ENCODE data around the gene ADORA3.

ADORA3 gene

GRCh38 chr1:111512132-111512889 is 8.9 kb upstream of the ADORA3 start:
- in situ Hi-C loops (cut with HindIII; ENCODE audit: low pct_ligation_motif_present, low sequenced_read_pairs), result no loop called here
- Histone ChIP-seq H3K27ac (no peak overlapping the region), H3K4me3 (ENCODE audit: low read depth, low read length) (no peak overlapping the region), H3K36me3 (replicated peaks) (no peaks in the 10 kb centered on the region), H3K27me3 (replicated peaks) (no peaks in the 10 kb centered on the region)
- TF ChIP-seq, protein P1, sequence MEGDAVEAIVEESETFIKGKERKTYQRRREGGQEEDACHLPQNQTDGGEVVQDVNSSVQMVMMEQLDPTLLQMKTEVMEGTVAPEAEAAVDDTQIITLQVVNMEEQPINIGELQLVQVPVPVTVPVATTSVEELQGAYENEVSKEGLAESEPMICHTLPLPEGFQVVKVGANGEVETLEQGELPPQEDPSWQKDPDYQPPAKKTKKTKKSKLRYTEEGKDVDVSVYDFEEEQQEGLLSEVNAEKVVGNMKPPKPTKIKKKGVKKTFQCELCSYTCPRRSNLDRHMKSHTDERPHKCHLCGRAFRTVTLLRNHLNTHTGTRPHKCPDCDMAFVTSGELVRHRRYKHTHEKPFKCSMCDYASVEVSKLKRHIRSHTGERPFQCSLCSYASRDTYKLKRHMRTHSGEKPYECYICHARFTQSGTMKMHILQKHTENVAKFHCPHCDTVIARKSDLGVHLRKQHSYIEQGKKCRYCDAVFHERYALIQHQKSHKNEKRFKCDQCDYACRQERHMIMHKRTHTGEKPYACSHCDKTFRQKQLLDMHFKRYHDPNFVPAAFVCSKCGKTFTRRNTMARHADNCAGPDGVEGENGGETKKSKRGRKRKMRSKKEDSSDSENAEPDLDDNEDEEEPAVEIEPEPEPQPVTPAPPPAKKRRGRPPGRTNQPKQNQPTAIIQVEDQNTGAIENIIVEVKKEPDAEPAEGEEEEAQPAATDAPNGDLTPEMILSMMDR (IDR thresholded peaks at IDR 0.05; ENCODE audit: low read depth, low read length, missing control alignments), result no peak
- DNase-seq, result no peak

DNA sequence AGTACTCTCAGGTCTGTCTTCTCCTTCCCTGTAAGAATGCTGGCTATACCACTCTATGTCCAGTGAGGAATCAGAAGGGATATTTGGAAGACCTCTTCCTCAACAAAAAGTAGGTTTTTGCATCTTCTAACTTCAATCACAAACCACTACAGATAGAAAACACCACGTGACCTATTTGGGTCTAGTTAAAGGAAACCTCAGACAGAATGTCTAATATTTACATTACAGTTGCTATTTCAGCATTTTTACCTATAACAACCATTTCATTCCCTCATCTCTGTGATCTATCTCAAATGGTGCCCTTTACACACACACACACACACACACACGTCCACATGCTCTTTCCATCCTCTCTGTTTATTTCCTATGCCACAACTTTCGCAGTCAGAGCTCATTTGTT is 7.9 kb upstream of the ADORA3 start:
- TF ChIP-seq, protein P1 (IDR thresholded peaks at IDR 0.05; ENCODE audit: low read depth, low read length, missing control alignments), result no peak
- DNase-seq, result no peak
- H3K4me3 ChIP-seq (ENCODE audit: low read depth, low read length), result no peak overlapping the region
- H3K27ac ChIP-seq, result no peak overlapping the region
- H3K27me3 ChIP-seq (replicated peaks), result no peaks in the 10 kb centered on the region
- no peaks in the 10 kb centered on the region for H3K36me3 ChIP-seq (replicated peaks)
- in situ Hi-C loops (cut with HindIII; ENCODE audit: low pct_ligation_motif_present, low sequenced_read_pairs), result no loop called here

- Histone ChIP-seq H3K4me3 (ENCODE audit: low read depth, low read length) (no peak overlapping the region), H3K36me3 (replicated peaks) (no peaks in the 10 kb centered on the region), H3K27ac (no peak overlapping the region), H3K27me3 (replicated peaks) (no peaks in the 10 kb centered on the region)
- TF ChIP-seq, protein P1 (IDR thresholded peaks at IDR 0.05; ENCODE audit: low read depth, low read length, missing control alignments), result no peak
- in situ Hi-C loops (cut with HindIII; ENCODE audit: low pct_ligation_motif_present, low sequenced_read_pairs), result no loop called here
- DNase-seq, result no peak
Measured at GRCh38 chr1:111509997-111510375, 6.6 kb upstream of the ADORA3 start.

DNA sequence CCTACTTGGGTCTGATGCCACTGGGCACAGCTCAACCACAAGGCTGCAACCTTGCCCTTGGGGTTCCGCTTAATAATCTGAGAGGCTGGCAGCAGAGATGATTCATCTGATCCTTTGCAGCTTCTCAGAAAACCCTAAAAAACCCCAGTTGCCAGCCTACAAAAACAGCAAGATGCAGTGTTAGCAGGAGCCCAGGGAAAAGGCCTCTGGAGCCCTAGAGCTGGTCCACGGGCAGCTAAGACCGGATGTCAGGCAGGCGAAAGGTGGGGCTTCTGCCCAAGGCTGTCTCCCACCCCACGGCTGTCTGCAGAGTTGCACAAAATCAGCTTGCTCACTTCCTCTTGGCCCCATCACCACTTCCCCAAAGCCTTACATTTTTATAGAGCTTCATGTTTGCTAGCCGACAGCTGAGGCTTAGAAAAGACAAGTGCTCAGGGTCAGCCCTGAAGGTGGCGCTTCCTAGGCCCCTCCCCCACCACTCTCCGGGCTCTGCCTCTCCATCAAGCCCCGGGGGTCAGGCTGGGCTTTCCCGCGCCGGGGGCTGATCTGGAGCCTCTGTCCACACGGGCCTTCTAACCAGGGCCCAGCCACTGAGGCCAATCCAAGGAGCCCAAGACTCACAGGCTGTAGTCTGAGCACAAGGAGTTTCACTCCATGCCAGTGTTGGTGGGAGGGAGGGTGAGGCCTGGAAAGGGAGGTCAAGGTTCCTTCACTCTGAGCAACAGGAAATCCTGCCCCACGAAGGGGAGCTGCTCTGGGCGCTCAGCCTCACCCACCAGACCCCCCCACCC is 4.2 kb upstream of the ADORA3 start:
- DNase-seq, result peak; percentile 12
- peak overlapping the region; percentile 35 for H3K4me3 ChIP-seq (ENCODE audit: low read depth, low read length)
- no peaks in the 10 kb centered on the region for H3K27me3 ChIP-seq (replicated peaks)
- in situ Hi-C loops (cut with HindIII; ENCODE audit: low pct_ligation_motif_present, low sequenced_read_pairs), result no loop called here
- H3K36me3 ChIP-seq (replicated peaks), result no peaks in the 10 kb centered on the region
- TF ChIP-seq, protein P1 (IDR thresholded peaks at IDR 0.05; ENCODE audit: low read depth, low read length, missing control alignments), result peak; percentile 42
- H3K27ac ChIP-seq, result no peak overlapping the region

DNA sequence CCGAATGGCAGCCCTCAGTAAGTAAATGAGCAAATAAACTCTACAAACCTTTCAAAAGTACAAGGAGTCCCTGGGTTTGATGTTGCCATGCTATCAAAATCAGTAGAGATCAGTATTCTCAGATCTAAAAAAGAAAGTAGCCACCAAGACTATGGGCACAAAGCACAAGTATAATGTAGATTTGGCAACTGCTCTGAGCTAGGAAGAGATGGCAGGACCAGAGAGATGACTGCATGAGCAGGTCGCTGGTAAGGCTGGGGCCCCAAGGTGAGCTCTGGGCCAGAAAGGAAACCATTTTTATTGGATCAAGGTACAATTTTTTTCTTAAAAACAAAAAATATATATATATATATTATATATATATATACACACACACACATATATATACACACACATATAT is 3.1 kb upstream of the ADORA3 start:
- Histone ChIP-seq H3K27me3 (replicated peaks) (no peaks in the 10 kb centered on the region), H3K27ac (no peak overlapping the region), H3K4me3 (ENCODE audit: low read depth, low read length) (no peak overlapping the region), H3K36me3 (replicated peaks) (no peaks in the 10 kb centered on the region)
- in situ Hi-C loops (cut with HindIII; ENCODE audit: low pct_ligation_motif_present, low sequenced_read_pairs), result no loop called here
- TF ChIP-seq, protein P1 (IDR thresholded peaks at IDR 0.05; ENCODE audit: low read depth, low read length, missing control alignments), result no peak
- DNase-seq, result no peak

Data from brain microvascular endothelial cell (primary cell).